ENCODE data around the gene CRIP2. TPM values are rescaled to one million over a fixed set of nuclear protein-coding genes. Genes with fewer than 3 reads are reported as not detected.

Gene CRIP2
- total and polyA plus RNA-seq, 2 of the 13 experiments (the other 11 are each of a cell fraction or from before 2014, with no cell fraction given), result 31.6 to 37.9 TPM

DNA sequence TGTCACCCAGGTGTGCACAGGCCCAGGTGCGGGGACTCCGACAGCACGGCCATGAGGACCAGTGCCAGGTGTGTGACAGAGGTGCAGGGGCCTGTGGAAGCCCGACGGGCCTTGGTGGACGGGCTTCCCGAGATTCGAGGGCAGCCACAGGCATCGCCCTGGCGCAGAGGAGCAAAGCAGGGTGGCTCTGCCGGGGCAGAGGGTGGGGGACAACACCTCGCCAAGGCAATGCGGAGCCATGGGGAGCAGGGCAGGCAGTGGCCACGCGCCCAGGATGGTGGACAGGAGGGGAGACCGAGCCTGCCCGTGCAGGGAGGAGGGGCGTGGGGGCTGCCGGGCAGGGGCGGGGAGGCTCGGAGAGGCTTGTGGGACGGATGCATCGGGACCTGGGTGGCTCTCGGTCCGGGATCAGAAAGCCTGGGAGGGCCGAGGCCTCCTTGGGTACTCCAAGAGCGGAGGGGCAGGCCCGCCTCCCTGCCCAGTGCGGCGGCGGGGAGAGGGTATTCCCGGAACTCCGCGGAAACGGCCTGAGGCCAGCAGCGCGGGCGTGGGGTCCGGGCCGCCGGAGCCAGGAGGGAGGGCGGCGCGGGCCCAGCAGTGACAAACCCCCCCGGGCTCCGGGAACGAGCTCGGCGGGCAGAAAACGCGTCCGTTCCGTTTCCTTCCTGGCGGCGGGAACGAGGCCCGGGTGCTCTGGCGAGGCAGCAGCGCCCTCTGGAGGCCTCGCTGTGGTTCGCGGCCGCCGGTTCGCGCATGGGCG is 53.4 kb downstream of the CRIP2 start (continued):
- TF ChIP-seq ZNF616 (CRISPR knock-in tag; IDR thresholded peaks at IDR 0.05; ENCODE audit: low read depth) (no peak), HOXA9 (CRISPR knock-in tag; IDR thresholded peaks at IDR 0.05; ENCODE audit: borderline replicate concordance) (peak; percentile 56; the same call in 1 of the 2 replicates), ZNF572 (CRISPR knock-in tag; IDR thresholded peaks at IDR 0.05) (0 out of 2 replicates have a peak, but pooled peaks have one; percentile 45), ZNF383 (CRISPR knock-in tag; IDR thresholded peaks at IDR 0.05; ENCODE audit: borderline replicate concordance) (no peak), NONO (IDR thresholded peaks at IDR 0.05) (no peak), NONO (CRISPR knock-in tag; conservative IDR thresholded peaks at IDR 0.05) (peak; percentile 79), ZKSCAN8 (CRISPR knock-in tag; IDR thresholded peaks at IDR 0.05; ENCODE audit: borderline replicate concordance) (peak; percentile 63; the same call in 1 of the 2 replicates), CEBPG (CRISPR knock-in tag; IDR thresholded peaks at IDR 0.05) (no peak), TEAD3 (CRISPR knock-in tag; optimal IDR thresholded peaks at IDR 0.05; ENCODE audit: borderline replicate concordance) (peak; percentile 36), HNRNPLL (IDR thresholded peaks at IDR 0.05; ENCODE audit: low read depth, low read length, poor library complexity, severe bottlenecking) (peak; percentile 89), MAFG (CRISPR knock-in tag; IDR thresholded peaks at IDR 0.05) (no peak)
- TF ChIP-seq, protein P1, sequence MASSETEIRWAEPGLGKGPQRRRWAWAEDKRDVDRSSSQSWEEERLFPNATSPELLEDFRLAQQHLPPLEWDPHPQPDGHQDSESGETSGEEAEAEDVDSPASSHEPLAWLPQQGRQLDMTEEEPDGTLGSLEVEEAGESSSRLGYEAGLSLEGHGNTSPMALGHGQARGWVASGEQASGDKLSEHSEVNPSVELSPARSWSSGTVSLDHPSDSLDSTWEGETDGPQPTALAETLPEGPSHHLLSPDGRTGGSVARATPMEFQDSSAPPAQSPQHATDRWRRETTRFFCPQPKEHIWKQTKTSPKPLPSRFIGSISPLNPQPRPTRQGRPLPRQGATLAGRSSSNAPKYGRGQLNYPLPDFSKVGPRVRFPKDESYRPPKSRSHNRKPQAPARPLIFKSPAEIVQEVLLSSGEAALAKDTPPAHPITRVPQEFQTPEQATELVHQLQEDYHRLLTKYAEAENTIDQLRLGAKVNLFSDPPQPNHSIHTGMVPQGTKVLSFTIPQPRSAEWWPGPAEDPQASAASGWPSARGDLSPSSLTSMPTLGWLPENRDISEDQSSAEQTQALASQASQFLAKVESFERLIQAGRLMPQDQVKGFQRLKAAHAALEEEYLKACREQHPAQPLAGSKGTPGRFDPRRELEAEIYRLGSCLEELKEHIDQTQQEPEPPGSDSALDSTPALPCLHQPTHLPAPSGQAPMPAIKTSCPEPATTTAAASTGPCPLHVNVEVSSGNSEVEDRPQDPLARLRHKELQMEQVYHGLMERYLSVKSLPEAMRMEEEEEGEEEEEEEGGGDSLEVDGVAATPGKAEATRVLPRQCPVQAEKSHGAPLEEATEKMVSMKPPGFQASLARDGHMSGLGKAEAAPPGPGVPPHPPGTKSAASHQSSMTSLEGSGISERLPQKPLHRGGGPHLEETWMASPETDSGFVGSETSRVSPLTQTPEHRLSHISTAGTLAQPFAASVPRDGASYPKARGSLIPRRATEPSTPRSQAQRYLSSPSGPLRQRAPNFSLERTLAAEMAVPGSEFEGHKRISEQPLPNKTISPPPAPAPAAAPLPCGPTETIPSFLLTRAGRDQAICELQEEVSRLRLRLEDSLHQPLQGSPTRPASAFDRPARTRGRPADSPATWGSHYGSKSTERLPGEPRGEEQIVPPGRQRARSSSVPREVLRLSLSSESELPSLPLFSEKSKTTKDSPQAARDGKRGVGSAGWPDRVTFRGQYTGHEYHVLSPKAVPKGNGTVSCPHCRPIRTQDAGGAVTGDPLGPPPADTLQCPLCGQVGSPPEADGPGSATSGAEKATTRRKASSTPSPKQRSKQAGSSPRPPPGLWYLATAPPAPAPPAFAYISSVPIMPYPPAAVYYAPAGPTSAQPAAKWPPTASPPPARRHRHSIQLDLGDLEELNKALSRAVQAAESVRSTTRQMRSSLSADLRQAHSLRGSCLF (CRISPR knock-in tag; IDR thresholded peaks at IDR 0.05; ENCODE audit: borderline replicate concordance), result no peak
- TF ChIP-seq, protein P2, sequence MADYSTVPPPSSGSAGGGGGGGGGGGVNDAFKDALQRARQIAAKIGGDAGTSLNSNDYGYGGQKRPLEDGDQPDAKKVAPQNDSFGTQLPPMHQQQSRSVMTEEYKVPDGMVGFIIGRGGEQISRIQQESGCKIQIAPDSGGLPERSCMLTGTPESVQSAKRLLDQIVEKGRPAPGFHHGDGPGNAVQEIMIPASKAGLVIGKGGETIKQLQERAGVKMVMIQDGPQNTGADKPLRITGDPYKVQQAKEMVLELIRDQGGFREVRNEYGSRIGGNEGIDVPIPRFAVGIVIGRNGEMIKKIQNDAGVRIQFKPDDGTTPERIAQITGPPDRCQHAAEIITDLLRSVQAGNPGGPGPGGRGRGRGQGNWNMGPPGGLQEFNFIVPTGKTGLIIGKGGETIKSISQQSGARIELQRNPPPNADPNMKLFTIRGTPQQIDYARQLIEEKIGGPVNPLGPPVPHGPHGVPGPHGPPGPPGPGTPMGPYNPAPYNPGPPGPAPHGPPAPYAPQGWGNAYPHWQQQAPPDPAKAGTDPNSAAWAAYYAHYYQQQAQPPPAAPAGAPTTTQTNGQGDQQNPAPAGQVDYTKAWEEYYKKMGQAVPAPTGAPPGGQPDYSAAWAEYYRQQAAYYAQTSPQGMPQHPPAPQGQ (CRISPR knock-in tag; IDR thresholded peaks at IDR 0.05; ENCODE audit: borderline replicate concordance), result no peak
- TF ChIP-seq, protein P3, sequence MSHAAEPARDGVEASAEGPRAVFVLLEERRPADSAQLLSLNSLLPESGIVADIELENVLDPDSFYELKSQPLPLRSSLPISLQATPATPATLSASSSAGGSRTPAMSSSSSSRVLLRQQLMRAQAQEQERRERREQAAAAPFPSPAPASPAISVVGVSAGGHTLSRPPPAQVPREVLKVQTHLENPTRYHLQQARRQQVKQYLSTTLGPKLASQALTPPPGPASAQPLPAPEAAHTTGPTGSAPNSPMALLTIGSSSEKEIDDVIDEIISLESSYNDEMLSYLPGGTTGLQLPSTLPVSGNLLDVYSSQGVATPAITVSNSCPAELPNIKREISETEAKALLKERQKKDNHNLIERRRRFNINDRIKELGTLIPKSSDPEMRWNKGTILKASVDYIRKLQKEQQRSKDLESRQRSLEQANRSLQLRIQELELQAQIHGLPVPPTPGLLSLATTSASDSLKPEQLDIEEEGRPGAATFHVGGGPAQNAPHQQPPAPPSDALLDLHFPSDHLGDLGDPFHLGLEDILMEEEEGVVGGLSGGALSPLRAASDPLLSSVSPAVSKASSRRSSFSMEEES (CRISPR knock-in tag; IDR thresholded peaks at IDR 0.05), result no peak
- TF ChIP-seq, protein P4, sequence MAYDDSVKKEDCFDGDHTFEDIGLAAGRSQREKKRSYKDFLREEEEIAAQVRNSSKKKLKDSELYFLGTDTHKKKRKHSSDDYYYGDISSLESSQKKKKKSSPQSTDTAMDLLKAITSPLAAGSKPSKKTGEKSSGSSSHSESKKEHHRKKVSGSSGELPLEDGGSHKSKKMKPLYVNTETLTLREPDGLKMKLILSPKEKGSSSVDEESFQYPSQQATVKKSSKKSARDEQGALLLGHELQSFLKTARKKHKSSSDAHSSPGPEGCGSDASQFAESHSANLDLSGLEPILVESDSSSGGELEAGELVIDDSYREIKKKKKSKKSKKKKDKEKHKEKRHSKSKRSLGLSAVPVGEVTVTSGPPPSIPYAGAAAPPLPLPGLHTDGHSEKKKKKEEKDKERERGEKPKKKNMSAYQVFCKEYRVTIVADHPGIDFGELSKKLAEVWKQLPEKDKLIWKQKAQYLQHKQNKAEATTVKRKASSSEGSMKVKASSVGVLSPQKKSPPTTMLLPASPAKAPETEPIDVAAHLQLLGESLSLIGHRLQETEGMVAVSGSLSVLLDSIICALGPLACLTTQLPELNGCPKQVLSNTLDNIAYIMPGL (CRISPR knock-in tag; IDR thresholded peaks at IDR 0.05; ENCODE audit: borderline replicate concordance in 1 of 2, low read depth in 1 of 2), result peak; percentile 87 to 90
- TF ChIP-seq, protein P5, sequence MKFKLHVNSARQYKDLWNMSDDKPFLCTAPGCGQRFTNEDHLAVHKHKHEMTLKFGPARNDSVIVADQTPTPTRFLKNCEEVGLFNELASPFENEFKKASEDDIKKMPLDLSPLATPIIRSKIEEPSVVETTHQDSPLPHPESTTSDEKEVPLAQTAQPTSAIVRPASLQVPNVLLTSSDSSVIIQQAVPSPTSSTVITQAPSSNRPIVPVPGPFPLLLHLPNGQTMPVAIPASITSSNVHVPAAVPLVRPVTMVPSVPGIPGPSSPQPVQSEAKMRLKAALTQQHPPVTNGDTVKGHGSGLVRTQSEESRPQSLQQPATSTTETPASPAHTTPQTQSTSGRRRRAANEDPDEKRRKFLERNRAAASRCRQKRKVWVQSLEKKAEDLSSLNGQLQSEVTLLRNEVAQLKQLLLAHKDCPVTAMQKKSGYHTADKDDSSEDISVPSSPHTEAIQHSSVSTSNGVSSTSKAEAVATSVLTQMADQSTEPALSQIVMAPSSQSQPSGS (CRISPR knock-in tag; IDR thresholded peaks at IDR 0.05), result peak; percentile 26; the same call in 1 of the 2 replicates

Measured in HepG2 (cell line).